Measurements from ENCODE around the gene DMAC2L.
"Not testable (repeated sequence)": the region's sequence is repeated elsewhere in the genome, so short reads cannot be mapped to it uniquely, and the experiment has no call there.

Gene DMAC2L

GRCh38 chr14:50311972-50312733, at the start of gene DMAC2L, which contains the start of gene L2HGDH:
Gene DMAC2L, plus strand, starts transcription at chr14:50312324. Its CDS starts 9,164 bp downstream, at chr14:50321488.
Gene L2HGDH, minus strand, starts transcription at chr14:50312229. Its CDS starts 79 bp downstream, at chr14:50312150.
- DNase-seq, result peak; percentile 80 to 97 (median 92)

DNA sequence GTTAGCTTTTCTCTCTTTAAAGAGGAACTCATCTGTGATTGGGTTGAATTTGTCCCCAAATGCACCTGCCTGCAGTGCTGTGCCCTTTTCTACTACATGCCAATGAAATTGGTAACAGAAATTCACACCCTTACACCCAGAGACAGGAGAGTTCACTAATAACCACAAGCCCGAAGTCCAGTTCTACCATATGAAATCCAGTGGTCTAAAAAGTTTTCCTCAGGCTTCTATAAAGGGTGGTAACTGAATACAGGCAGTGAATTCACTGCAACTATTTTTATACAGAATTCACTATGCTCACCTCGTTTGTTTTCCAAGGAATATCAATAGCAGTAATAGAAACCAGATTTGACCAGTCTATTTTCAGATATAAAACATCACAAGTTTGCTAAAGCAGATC, 49.3 kb upstream of the DMAC2L start:
- DNase-seq, result no peak

GRCh38 chr14:50263321-50263720, 48.8 kb upstream of the DMAC2L start:
- no peak for DNase-seq

DNA sequence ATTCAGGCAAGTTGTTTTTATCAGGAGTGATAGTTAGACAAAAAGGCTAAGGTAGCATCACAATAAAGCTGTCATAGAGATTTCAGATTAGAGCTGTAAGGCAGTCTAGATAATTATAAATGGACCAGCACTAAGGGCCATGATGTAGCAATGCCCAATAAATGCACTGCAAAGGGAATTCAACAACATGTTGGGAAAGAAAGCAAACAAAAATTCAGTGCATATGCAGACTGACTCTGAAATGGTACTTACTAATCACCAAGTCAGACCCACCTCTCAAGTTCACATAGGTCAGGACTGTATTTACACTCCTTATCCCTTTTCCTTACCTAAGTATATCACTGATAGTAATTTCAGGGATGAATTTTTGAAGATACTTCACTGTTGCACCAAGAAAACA, 47.1 kb upstream of the DMAC2L start:
- DNase-seq, result no peak

- DNase-seq, result no peak
Measured at GRCh38 chr14:50270932-50271331, 41.2 kb upstream of the DMAC2L start.

GRCh38 chr14:50272498-50272897, 39.6 kb upstream of the DMAC2L start:
- no peak for DNase-seq

GRCh38 chr14:50285861-50286260, 26.3 kb upstream of the DMAC2L start:
- no peak for DNase-seq

- no peak for DNase-seq
Measured at GRCh38 chr14:50288146-50288545, 24.0 kb upstream of the DMAC2L start.

DNA sequence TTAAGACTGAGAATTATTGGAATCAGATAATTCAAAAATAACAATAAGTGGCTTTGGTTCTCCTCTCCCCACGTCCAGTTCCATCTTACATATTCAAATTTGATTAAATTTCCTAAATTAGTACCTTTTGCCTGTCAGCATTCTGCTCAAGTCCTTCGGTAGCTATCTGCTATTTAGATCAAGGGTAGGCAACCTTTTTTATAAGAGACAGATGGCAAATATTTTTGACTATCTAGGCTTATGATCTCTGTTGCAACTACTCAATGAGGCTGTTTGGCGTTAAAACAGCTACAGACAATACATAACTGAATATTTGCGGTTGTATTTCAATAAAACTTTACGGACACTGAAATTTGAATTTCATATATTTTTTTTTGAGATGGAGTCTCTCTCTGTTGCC, 21.8 kb upstream of the DMAC2L start:
- DNase-seq, result no peak

DNA sequence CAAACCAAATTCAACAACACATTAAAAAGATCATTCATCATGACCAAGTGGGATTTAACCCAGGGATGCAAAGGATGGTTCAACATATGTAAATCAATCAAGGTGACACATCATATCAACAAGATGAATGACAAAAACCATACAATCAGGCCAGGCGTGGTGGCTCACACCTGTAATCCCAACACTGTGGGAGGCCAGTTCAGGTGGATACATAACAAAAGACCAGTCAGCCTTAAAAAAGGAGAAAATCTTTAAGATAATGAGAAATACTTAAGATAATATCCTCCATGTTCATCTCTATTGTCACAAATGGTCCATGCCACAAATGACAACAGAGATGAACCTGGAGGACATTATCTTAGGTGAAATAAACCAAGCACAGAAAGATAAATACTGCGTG, 12.5 kb upstream of the DMAC2L start:
- DNase-seq, result no peak

- no peak for DNase-seq
Measured at GRCh38 chr14:50301914-50302313, 10.2 kb upstream of the DMAC2L start.

DNA sequence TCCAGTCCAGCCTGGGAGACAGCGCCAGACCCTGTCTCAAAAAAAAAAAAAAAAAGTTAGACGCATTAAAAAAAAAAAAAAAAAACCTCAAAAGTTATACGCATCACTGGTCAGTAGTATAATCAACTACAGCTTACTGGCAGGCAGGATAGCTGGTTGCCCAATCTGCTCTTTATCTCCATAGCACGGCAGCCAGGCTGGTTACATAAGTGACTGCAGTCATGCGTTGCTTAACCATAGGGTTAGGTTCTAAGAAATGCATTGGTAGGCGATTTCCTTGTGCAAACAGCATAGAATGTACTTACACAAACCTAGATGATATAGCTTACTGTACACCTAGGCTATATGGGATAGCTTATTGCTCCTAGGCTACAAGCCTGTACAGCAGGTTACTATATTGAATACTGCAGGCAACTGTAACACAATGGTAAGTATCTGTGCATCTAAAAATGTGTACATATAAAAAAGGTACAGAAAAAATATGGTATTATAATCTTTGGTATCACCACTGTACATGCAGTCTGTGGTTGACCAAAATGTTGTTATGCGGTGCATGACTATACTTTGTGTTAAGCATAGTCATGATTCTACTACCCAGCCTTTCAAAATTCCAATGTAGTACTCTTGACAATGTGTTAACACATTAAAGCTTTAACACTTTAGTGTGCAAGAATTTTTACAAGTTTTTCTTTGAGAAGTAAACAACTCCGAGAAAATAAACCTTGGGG, 8.2 kb upstream of the DMAC2L start:
- DNase-seq, result no peak

DNA sequence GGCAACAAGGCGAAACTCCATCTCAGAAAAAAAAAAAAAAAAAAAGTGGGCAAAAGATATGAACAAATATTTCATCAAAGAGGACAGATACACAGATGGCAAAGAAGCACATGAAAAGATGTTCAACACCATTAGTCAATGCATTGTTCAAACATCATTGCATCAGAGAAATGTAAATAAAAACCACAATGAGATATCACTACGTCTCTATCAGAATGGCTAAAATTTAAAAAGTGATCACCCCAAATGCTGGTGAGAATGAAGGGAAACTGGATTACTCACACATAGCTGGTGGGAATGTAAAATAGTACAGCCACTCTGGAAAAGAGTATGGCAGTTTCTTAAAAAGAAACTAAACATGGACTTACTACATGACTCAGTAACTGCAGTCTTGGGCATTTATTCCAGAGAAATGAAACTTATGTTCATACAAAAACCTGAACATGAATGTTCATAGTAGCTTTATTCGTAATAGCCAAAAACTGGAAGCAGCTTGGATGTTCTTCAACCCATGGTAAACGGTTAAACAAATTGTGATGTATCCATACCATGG, 3.7 kb upstream of the DMAC2L start:
- no peak for DNase-seq

- DNase-seq, result no peak
Measured at GRCh38 chr14:50310445-50310844, 1.7 kb upstream of the DMAC2L start.

- peak in 2 of 6 experiments; percentile 22 to 35 for DNase-seq
Measured at GRCh38 chr14:50311337-50311971, 670 bp upstream of the DMAC2L start.

GRCh38 chr14:50312734-50313054, 570 bp downstream of the DMAC2L start:
- DNase-seq, result peak in 3 of 6 experiments; percentile 56 to 79 (median 62)

GRCh38 chr14:50314098-50314497, 2.0 kb downstream of the DMAC2L start:
- not testable (repeated sequence) for DNase-seq

DNA sequence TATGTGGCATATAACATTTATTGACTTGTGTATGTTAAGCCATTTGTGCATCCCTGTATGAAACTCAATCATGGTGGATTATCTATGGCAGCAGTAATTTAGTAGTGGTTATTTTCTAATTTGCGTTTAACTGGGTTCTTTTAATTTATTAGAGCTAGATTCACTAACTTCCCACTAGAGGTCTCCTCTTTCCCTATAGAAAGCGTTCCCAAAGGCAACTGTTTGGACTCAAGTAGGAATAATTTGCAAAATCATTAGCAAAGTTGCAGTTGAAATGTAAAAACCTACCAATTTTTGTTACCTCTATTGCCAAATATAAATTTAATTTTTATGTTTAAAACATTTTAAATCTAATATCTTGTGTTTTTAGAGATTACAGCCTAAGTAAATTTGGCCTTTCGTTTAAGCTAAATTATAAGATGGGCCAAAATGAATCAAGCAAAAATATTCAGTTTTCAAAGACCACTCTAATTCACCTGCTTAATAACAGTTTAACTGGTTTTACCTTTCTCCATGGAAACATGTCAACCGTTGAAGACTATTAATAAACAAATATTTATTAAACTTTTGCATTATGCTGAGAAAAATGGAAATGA, 6.0 kb downstream of the DMAC2L start:
- DNase-seq, result no peak

DNA sequence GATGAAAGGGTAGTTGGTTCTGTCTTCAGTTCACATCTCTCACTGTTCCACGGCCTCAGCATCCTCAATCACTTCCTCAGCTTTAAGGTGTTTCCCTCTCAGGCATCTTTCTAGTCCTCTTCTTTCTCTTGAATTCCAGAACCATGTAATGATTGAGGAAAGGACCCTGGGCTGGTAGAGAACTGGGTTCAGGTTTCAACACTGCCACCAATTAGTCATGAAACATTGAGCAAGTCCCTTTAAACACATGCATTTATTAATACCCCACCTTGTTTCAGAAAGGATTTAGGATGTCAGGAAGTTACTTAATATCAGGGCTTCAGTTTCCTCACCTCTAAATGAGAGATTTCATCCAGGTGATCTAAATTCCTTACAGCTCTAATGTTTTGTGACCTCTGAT, 7.2 kb downstream of the DMAC2L start:
- DNase-seq, result no peak

DNA sequence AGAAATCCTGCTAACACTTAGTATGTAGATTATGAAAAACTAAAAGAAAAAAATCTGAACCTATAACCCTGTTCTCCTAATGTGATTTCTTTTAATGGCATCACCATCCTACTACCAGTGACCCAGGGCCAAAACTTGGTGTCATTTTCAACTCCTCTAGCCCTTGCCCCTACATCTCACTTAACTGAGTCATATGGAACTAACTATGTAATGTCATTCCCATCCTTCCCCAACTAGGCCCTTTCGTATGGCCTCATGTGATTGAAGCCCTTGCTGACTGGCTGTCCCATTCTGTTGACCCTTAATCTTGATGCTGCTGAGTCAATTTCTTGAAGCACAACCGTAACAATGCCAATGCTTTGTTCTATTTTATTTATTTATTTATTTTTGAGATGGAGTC, 7.6 kb downstream of the DMAC2L start:
- DNase-seq, result no peak

GRCh38 chr14:50320283-50320682, 8.2 kb downstream of the DMAC2L start:
- no peak for DNase-seq

DNA sequence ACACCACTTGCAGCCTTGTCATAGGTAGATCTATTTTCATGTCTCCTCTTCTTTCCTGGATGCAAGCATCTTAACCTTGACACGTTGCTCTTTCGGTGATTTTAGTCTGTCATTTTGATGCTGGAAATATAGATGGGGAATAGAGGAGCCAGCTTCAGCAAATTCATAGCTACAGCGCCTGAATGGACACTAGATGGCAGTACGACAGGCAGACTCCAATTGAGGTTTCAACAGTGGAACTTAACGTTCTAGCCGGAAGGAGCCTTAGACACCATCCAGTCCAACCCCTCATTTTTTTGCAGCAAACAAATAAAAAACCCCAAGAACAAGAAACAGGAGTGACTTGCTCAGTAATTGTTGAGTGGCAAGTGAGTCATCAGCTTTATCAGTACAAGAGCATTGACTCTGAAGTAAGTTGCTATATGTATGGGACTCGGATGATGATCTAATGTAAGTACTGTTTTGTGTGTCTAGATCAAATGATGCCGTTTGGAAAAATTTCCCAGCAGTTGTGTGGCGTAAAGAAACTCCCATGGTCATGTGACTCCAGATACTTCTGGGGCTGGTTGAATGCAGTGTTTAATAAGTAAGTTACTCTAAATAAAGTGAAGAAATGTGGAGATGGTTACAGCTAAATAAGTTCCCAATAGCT, 9.0 kb downstream of the DMAC2L start:
- peak in 5 of 6 experiments; percentile 44 to 74 (median 68) for DNase-seq

- DNase-seq, result no peak
Measured at GRCh38 chr14:50331596-50331995, 19.5 kb downstream of the DMAC2L start.

Measured in stimulated activated naive CD4-positive, alpha-beta T cell (primary cell).